ENCODE measurements around the gene ELMO3. TPM values are rescaled to one million over a fixed set of nuclear protein-coding genes. Genes with fewer than 3 reads are reported as not detected.
A peak's percentile ranks its signal among the peaks of the same experiment; 100 is the strongest.

ELMO3 gene
- polyA plus RNA-seq, 5 donors = 4.6 to 11.0 (median 6.3) TPM

GRCh38 chr16:67162506-67163163 is 36.3 kb upstream of the ELMO3 start:
- no peak for DNase-seq

GRCh38 chr16:67163164-67163998 is 35.5 kb upstream of the ELMO3 start:
- no peak for DNase-seq

GRCh38 chr16:67163999-67164558 is 34.9 kb upstream of the ELMO3 start:
- DNase-seq = no peak

GRCh38 chr16:67164599-67165061 is 34.3 kb upstream of the ELMO3 start, which contains the start of gene HSF4:
TSS of gene HSF4 (plus strand) at chr16:67164745. CDS start at chr16:67164812, 67 bp downstream.
- DNase-seq = no peak

- DNase-seq = no peak
Measured at GRCh38 chr16:67165121-67166078, 33.5 kb upstream of the ELMO3 start.

GRCh38 chr16:67166110-67166547 is 32.8 kb upstream of the ELMO3 start:
- no peak for DNase-seq

- DNase-seq = no peak
Measured at GRCh38 chr16:67166598-67167168, 32.2 kb upstream of the ELMO3 start.

GRCh38 chr16:67167588-67167987 is 31.3 kb upstream of the ELMO3 start:
- no peak for DNase-seq

- DNase-seq = no peak
Measured at GRCh38 chr16:67169011-67169451, 29.9 kb upstream of the ELMO3 start.

- DNase-seq = no peak
Measured at GRCh38 chr16:67169642-67170167, 29.2 kb upstream of the ELMO3 start.

- peak; percentile 67 to 76 for DNase-seq
Measured at GRCh38 chr16:67170168-67170948, 28.6 kb upstream of the ELMO3 start, which contains the start of gene NOL3. TSS of gene NOL3 (plus strand) at chr16:67170538.

GRCh38 chr16:67170949-67171649 is 27.8 kb upstream of the ELMO3 start:
- peak in 1 of 2 donors; percentile 39 for DNase-seq

GRCh38 chr16:67173323-67173722 is 25.6 kb upstream of the ELMO3 start:
- no peak for DNase-seq

GRCh38 chr16:67173808-67174705 is 24.9 kb upstream of the ELMO3 start:
- peak in 1 of 2 donors; percentile 67 for DNase-seq

GRCh38 chr16:67174706-67175231 is 24.2 kb upstream of the ELMO3 start:
- no peak for DNase-seq

GRCh38 chr16:67176662-67177061 is 22.3 kb upstream of the ELMO3 start:
- no peak for DNase-seq

Data from right lung (tissue), 5 donors.